Heart left ventricle (tissue), 16 donors: ENCODE measurements around the gene NOVA2. TPM values are rescaled to one million over a fixed set of nuclear protein-coding genes. Genes with fewer than 3 reads are reported as not detected.

Experiments
- ATAC-seq, 4 donors: fragments of 200-7000 bp; cut with Tn5 transposase; one replicate each; pipeline ENCODE4 v1.9.1; 2020 to 2022; ENCODE audit warnings: moderate library complexity in 4 of 4, mild to moderate bottlenecking in 3 of 4, moderate number of reproducible peaks in 1 of 4
- DNase-seq, 5 donors: peaks; one replicate each; pipeline ENCODE4 v3.0.0-alpha.2; 2020
- H3K27ac ChIP-seq, 12 donors: fragments of 200-600 bp; sonication (generic) in 4 of 12; one replicate each; pipeline versions ENCODE4 v1.5.0 to v1.8.0; 2016 to 2022; ENCODE audit warnings: mild to moderate bottlenecking in 2 of 12
- H3K27me3 ChIP-seq, 9 donors: fragments of 200-600 bp; sonication (generic) in 2 of 9; one replicate each; pipeline versions ENCODE4 v1.5.1 to v1.8.0; 2016 to 2022; ENCODE audit warnings: mild to moderate bottlenecking in 3 of 9
- H3K36me3 ChIP-seq, 9 donors: fragments of 200-600 bp; sonication (generic) in 2 of 9; one replicate each; pipeline versions ENCODE4 v1.5.0 to v1.8.0; 2018 to 2022; ENCODE audit warnings: mild to moderate bottlenecking in 2 of 9
- H3K4me1 ChIP-seq, 12 donors: fragments of 200-600 bp; sonication (generic) in 4 of 12; one replicate each; pipeline versions ENCODE4 v1.5.0 to v1.8.0; 2016 to 2022; ENCODE audit warnings: mild to moderate bottlenecking in 3 of 12
- H3K4me3 ChIP-seq, 12 donors: fragments of 200-600 bp; sonication (generic) in 4 of 12; one replicate each; pipeline versions ENCODE4 v1.5.0 to v1.8.0; 2017 to 2022; ENCODE audit warnings: mild to moderate bottlenecking in 9 of 12, moderate library complexity in 4 of 12
- H3K9me3 ChIP-seq, 12 donors: fragments of 200-600 bp; sonication (generic) in 4 of 12; one replicate each; pipeline versions ENCODE4 v1.5.0 to v1.8.0; 2016 to 2022; ENCODE audit warnings: mild to moderate bottlenecking in 1 of 12
- POLR2A ChIP-seq, 2 donors: fragments of 450-650 bp; IDR thresholded peaks; one replicate each; pipeline ENCODE4 v1.6.1; 2017; ENCODE audit warnings: antibody characterized with exemption in 2 of 2, mild to moderate bottlenecking in 2 of 2, moderate library complexity in 2 of 2
- WGBS, 4 donors: extraction: QIAGEN DNeasy Blood & Tissue Kit in 2 of 4; methylation state at CpG; one replicate each; pipeline versions ENCODE4 v1.1.5 to v1.1.7; 2013 to 2018; 5-methylcytosine and 5-hydroxymethylcytosine counted together
- intact Hi-C, 10 donors: fragments of 100-400 bp; cut with DNase I; formaldehyde crosslinking; loops; one replicate each; pipeline versions ENCODE4 v1.11.1 to v1.14.2; 2022
- polyA plus RNA-seq, 2 donors: library from polyadenylated mRNA; stranded (reverse); fragments of 200-250 nt; gene quantifications; one replicate each; pipeline ENCODE4 v1.2.3, GENCODE V29; 2013
- total RNA-seq, 9 donors: library from RNA; depleted of rRNA in 2 of 9; stranded (reverse); fragments of >200 nt in 2 of 9; fragmentation: NEBNext Ultra II Directional in 3 of 9; extraction: Animal tissue kit (Norgen Biotek cat#: 25700) in 3 of 9; gene quantifications; one replicate each; pipeline versions ENCODE4 v1.1.0 to v1.2.4, GENCODE V29; 2016 to 2023
- TF ChIP-seq, protein P1 (sequence below), 12 donors: fragments of 200-600 bp; sonication (generic) in 4 of 12; IDR thresholded peaks; one replicate each; pipeline versions ENCODE4 v1.5.0 to v1.8.0; 2018 to 2022; ENCODE audit warnings: antibody characterized with exemption in 12 of 12, mild to moderate bottlenecking in 5 of 12
- donor health status: ischemic (EF 13 %, LVEDD 7.1; RV severe dilation, severe dysfunction).
- donor health status: healthy with polysubstance abuse.
- donor health status: DM: no; HTN: yes; CAD: no.
- donor health status: DM: no; HTN: no; CAD: no.
- donor health status: ischemic (EF 25% LVEDD 6.9; RV normal size, moderate dysfunction).
- donor health status: ischemic (EF 25% LVEDD 5.7; RV mildly dilated, moderate dysfunction).
- donor health status: healthy.
- donor health status: DM: yes; HTN: yes; CAD: no.
- donor health status: ischemic (EF 35%, LVEDD 5.7; RV mildly dilated, moderate dysfunction).
- donor health status: nonischemic (EF 11% LVEDD 7.7; RV severe dilation, severe dysfunction).
- donor health status: DM: yes; HTN: yes; CAD: no.
- donor health status: PGD.
- donor health status: ischemic (EF 29% LVEDD 5.4; RV normal size, mild dysfunction).
- donor health status: nonischemic (EF 23%, LVEDD 6.1; RV moderate dilation, normal function).

The NOVA2 gene
- total and polyA plus RNA-seq, 11 donors = 2.2 to 10.0 (median 4.8) TPM

GRCh38 chr19:45927565-45928261, 46.0 kb downstream of the NOVA2 start:
- intact Hi-C loops = loop anchor here in 7 of 10 donors (2.0 to 10.0 kb wide), 6 partner anchors 25 to 90 kb away; partner anchors contain the start of gene MYPOP (in 1 of the 7)
- H3K4me3 ChIP-seq = peak overlapping the region in 1 of 12 donors; percentile 19
- 7 to 9% (median 8%) methylated on average over 33 of the region's 33 CpGs for WGBS, 4 donors
- TF ChIP-seq, protein P1, sequence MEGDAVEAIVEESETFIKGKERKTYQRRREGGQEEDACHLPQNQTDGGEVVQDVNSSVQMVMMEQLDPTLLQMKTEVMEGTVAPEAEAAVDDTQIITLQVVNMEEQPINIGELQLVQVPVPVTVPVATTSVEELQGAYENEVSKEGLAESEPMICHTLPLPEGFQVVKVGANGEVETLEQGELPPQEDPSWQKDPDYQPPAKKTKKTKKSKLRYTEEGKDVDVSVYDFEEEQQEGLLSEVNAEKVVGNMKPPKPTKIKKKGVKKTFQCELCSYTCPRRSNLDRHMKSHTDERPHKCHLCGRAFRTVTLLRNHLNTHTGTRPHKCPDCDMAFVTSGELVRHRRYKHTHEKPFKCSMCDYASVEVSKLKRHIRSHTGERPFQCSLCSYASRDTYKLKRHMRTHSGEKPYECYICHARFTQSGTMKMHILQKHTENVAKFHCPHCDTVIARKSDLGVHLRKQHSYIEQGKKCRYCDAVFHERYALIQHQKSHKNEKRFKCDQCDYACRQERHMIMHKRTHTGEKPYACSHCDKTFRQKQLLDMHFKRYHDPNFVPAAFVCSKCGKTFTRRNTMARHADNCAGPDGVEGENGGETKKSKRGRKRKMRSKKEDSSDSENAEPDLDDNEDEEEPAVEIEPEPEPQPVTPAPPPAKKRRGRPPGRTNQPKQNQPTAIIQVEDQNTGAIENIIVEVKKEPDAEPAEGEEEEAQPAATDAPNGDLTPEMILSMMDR (IDR thresholded peaks at IDR 0.05) = peak in 2 of 12 donors; percentile 8 to 26
- TF ChIP-seq POLR2A (IDR thresholded peaks at IDR 0.05) = no peak
- H3K36me3 ChIP-seq = no peaks in the 10 kb centered on the region
- H3K9me3 ChIP-seq = no peaks in the 10 kb centered on the region
- H3K27me3 ChIP-seq = peaks cover 0 to 5% (median 0%) of the 10 kb centered on the region in 9 donors
- ATAC-seq = peak; percentile 82 to 94 (median 94)
- H3K27ac ChIP-seq = no peak overlapping the region
- peak; percentile 87 to 93 (median 91) for DNase-seq
- peaks cover 0 to 9% (median 3%) of the 10 kb centered on the region in 12 donors for H3K4me1 ChIP-seq

GRCh38 chr19:45924891-45925447, 48.7 kb downstream of the NOVA2 start:
- intact Hi-C loops = loop anchor here in 5 of 10 donors (5.0 to 10.0 kb wide), 4 partner anchors 67 to 92 kb away; no protein-coding TSS in a partner anchor
- Histone ChIP-seq H3K4me1 (peaks cover 0 to 9% (median 2%) of the 10 kb centered on the region in 12 donors), H3K27me3 (no peaks in the 10 kb centered on the region), H3K27ac (no peak overlapping the region), H3K36me3 (no peaks in the 10 kb centered on the region), H3K9me3 (no peaks in the 10 kb centered on the region), H3K4me3 (no peak overlapping the region)
- 66 to 73% (median 69%) methylated on average over 6 of the region's 6 CpGs for WGBS, 4 donors
- TF ChIP-seq, protein P1 (IDR thresholded peaks at IDR 0.05) = no peak
- no peak for TF ChIP-seq POLR2A (IDR thresholded peaks at IDR 0.05)
- DNase-seq (no peak), ATAC-seq (no peak)

DNA sequence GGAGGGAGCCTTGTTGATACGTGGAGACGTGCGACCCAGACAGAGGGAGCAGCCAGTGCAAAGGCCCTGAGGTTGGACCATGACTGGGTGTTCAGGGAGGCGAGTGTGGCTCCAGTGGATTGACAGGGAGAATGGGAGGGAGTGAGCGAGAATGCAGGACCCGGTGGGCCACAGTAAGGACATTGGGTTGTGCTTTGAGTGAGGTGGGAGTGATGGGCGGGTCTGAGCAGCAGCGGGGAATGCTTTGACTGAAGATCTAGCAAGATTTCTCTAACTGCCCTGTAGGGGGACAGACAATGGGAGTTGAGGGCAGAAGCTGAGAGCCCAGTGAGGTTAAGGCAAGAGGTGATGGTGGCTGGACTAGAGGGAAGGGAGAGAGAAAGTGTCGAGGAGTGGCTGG, 51.4 kb downstream of the NOVA2 start:
- WGBS, 4 donors = 59 to 66% (median 62%) methylated on average over 9 of the region's 9 CpGs
- no peaks in the 10 kb centered on the region for H3K9me3 ChIP-seq
- H3K4me3 ChIP-seq = no peak overlapping the region
- ATAC-seq = no peak
- H3K4me1 ChIP-seq = no peaks in the 10 kb centered on the region
- intact Hi-C loops = loop anchor here in 1 of 10 donors (10.0 kb wide), 1 partner anchor 93 kb away; no protein-coding TSS in a partner anchor
- peaks cover 0 to 16% (median 0%) of the 10 kb centered on the region in 9 donors for H3K27me3 ChIP-seq
- no peak overlapping the region for H3K27ac ChIP-seq
- no peaks in the 10 kb centered on the region for H3K36me3 ChIP-seq
- no peak for DNase-seq
- TF ChIP-seq, protein P1 (IDR thresholded peaks at IDR 0.05) = no peak
- TF ChIP-seq POLR2A (IDR thresholded peaks at IDR 0.05) = no peak

- H3K4me1 ChIP-seq = no peaks in the 10 kb centered on the region
- ATAC-seq = no peak
- H3K36me3 ChIP-seq = no peaks in the 10 kb centered on the region
- no peaks in the 10 kb centered on the region for H3K9me3 ChIP-seq
- no peak overlapping the region for H3K27ac ChIP-seq
- DNase-seq = no peak
- H3K27me3 ChIP-seq = peaks cover 0 to 16% (median 0%) of the 10 kb centered on the region in 9 donors
- TF ChIP-seq POLR2A (IDR thresholded peaks at IDR 0.05) = no peak
- TF ChIP-seq, protein P1 (IDR thresholded peaks at IDR 0.05) = no peak
- H3K4me3 ChIP-seq = no peak overlapping the region
- WGBS, 4 donors = 56 to 70% (median 63%) methylated on average over 8 of the region's 8 CpGs
- intact Hi-C loops = loop anchor here in 1 of 10 donors (10.0 kb wide), 1 partner anchor 94 kb away; no protein-coding TSS in a partner anchor
These were observed 53.2 kb downstream of the NOVA2 start for GRCh38 chr19:45920458-45920857.
